K562 (cell line): ENCODE measurements around the gene CCDC97. TPM values are rescaled to one million over a fixed set of nuclear protein-coding genes. Genes with fewer than 3 reads are reported as not detected.

Experiments
- DIDO1 ChIP-seq: fragments of 450-650 bp; IDR thresholded peaks from 2 replicates; pipeline ENCODE4 v1.6.1; 2016; ENCODE audit warnings: low read depth, missing biosample characterization, missing genetic modification characterization
- FOXJ3 ChIP-seq: sonication (generic); formaldehyde crosslinking; IDR thresholded peaks from 2 replicates; pipeline ENCODE4 v1.4.0; 2020; ENCODE audit warnings: mild to moderate bottlenecking, missing genetic modification reagents
- MTA1 ChIP-seq: fragments of 450-650 bp; IDR thresholded peaks from 2 replicates; pipeline ENCODE4 v1.6.1; 2017; ENCODE audit warnings: borderline replicate concordance
- SIN3A ChIP-seq, 2 experiments: fragments of 150-350 bp in 1 of 2; IDR thresholded peaks; 2 replicates each; pipeline ENCODE4 v1.6.1; 2011 to 2016; ENCODE audit warnings: borderline replicate concordance in 2 of 2, low read depth in 2 of 2, low read length in 2 of 2, mild to moderate bottlenecking in 2 of 2, moderate library complexity in 2 of 2; ENCODE audit not compliant: control insufficient read depth in 1 of 2
- ZFP1 ChIP-seq: fragments of 450-650 bp; formaldehyde crosslinking; IDR thresholded peaks from 2 replicates; pipeline ENCODE4 v1.4.0; 2020; ENCODE audit warnings: mild to moderate bottlenecking, mixed read lengths
- ZNF146 ChIP-seq: IDR thresholded peaks from one replicate; pipeline ENCODE4 v1.6.1; 2018; ENCODE audit warnings: missing compliant biosample characterization; ENCODE audit not compliant: unreplicated experiment
- ZNF551 ChIP-seq: fragments of 250-450 bp; sonication (Bioruptor Pico); IDR thresholded peaks from 2 replicates; pipeline ENCODE4 v1.5.0; 2021; ENCODE audit warnings: mild to moderate bottlenecking, moderate library complexity
- ZNF583 ChIP-seq: fragments of 250-450 bp; sonication (Bioruptor Pico); IDR thresholded peaks from 2 replicates; pipeline ENCODE4 v1.4.0; 2020
- polyA plus RNA-seq, 8 experiments: library from polyadenylated mRNA; depleted of rRNA in 4 of 8; stranded (reverse) in 5 of 8; unstranded in 3 of 8; fragments of >200 nt; fragmentation: Nextera tagmentation in 2 of 8; fragmentation: Illumina TruSeq in 1 of 8; extraction: Ambion mirVana in 2 of 8; extraction: Trizol in 1 of 8; gene quantifications; 2 replicates each; pipeline versions ENCODE4 v1.2.1 to v1.2.3, GENCODE V29; 2011 to 2014; ENCODE audit warnings: inconsistent platforms in 1 of 8, missing spikeins in 1 of 8
- total RNA-seq, 7 experiments: library from RNA; depleted of rRNA in 6 of 7; stranded (reverse); fragments of >200 nt in 6 of 7; fragmentation: Illumina TruSeq in 2 of 7; extraction: Trizol in 2 of 7; gene quantifications; 2 replicates each; pipeline versions ENCODE4 v1.2.1 to v1.2.3, GENCODE V29; 2011 to 2021; ENCODE audit warnings: low replicate concordance in 1 of 7
- TF ChIP-seq, protein P1 (sequence below): sonication (generic); formaldehyde crosslinking; IDR thresholded peaks from 2 replicates; pipeline ENCODE4 v1.8.0; 2023; ENCODE audit warnings: mild to moderate bottlenecking, missing genetic modification reagents
- TF ChIP-seq, protein P2 (sequence below): sonication (generic); formaldehyde crosslinking; IDR thresholded peaks from 2 replicates; pipeline ENCODE4 v1.8.0; 2023; ENCODE audit warnings: mild to moderate bottlenecking, missing genetic modification reagents
- TF ChIP-seq, protein P3 (sequence below): fragments of 250-450 bp; sonication (Bioruptor Pico); IDR thresholded peaks from 2 replicates; pipeline ENCODE4 v1.4.0; 2020; ENCODE audit warnings: mild to moderate bottlenecking, moderate library complexity
- TF ChIP-seq, protein P4 (sequence below): fragments of 450-650 bp; IDR thresholded peaks from 2 replicates; pipeline ENCODE4 v1.6.1; 2016
- TF ChIP-seq, protein P5 (sequence below), 3 experiments: fragments of 200-800 bp in 1 of 3; fragments of 250-450 bp in 1 of 3; fragments of 450-650 bp in 1 of 3; sonication (Bioruptor Pico) in 1 of 3; sonication (Bioruptor generic) in 1 of 3; formaldehyde crosslinking in 1 of 3; IDR thresholded peaks; 2 replicates each; pipeline versions ENCODE4 v1.6.1 to v1.8.0; 2016 to 2022; ENCODE audit warnings: mild to moderate bottlenecking in 2 of 3, missing genetic modification characterization in 2 of 3, missing compliant biosample characterization in 1 of 3, moderate library complexity in 1 of 3

Gene CCDC97
- total and polyA plus RNA-seq, 9 of the 15 experiments (the other 6 are each of a cell fraction or from before 2014, with no cell fraction given): 0.60 to 16.5 (median 7.0) TPM

DNA sequence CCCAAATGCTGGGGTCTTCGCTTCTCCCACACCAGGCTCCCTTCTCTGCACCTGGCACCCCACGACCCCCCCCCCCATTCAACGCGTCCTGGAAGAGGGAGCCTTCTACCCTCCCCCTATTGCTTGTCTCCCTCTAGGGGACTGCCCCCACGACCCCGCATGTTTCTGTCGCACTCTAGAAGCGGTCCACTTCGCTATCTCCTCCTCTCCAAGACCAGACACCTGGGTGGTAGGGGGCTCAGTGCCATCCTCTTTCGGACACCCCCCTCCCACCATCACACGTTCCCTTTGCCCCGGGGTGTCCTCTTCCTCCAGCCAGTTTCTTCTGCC, 42.3 kb downstream of the CCDC97 start (continued):
- TF ChIP-seq, protein P1, sequence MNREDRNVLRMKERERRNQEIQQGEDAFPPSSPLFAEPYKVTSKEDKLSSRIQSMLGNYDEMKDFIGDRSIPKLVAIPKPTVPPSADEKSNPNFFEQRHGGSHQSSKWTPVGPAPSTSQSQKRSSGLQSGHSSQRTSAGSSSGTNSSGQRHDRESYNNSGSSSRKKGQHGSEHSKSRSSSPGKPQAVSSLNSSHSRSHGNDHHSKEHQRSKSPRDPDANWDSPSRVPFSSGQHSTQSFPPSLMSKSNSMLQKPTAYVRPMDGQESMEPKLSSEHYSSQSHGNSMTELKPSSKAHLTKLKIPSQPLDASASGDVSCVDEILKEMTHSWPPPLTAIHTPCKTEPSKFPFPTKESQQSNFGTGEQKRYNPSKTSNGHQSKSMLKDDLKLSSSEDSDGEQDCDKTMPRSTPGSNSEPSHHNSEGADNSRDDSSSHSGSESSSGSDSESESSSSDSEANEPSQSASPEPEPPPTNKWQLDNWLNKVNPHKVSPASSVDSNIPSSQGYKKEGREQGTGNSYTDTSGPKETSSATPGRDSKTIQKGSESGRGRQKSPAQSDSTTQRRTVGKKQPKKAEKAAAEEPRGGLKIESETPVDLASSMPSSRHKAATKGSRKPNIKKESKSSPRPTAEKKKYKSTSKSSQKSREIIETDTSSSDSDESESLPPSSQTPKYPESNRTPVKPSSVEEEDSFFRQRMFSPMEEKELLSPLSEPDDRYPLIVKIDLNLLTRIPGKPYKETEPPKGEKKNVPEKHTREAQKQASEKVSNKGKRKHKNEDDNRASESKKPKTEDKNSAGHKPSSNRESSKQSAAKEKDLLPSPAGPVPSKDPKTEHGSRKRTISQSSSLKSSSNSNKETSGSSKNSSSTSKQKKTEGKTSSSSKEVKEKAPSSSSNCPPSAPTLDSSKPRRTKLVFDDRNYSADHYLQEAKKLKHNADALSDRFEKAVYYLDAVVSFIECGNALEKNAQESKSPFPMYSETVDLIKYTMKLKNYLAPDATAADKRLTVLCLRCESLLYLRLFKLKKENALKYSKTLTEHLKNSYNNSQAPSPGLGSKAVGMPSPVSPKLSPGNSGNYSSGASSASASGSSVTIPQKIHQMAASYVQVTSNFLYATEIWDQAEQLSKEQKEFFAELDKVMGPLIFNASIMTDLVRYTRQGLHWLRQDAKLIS (CRISPR knock-in tag): 0 out of 2 replicates have a peak, but pooled peaks have one; percentile 8
- TF ChIP-seq, protein P2, sequence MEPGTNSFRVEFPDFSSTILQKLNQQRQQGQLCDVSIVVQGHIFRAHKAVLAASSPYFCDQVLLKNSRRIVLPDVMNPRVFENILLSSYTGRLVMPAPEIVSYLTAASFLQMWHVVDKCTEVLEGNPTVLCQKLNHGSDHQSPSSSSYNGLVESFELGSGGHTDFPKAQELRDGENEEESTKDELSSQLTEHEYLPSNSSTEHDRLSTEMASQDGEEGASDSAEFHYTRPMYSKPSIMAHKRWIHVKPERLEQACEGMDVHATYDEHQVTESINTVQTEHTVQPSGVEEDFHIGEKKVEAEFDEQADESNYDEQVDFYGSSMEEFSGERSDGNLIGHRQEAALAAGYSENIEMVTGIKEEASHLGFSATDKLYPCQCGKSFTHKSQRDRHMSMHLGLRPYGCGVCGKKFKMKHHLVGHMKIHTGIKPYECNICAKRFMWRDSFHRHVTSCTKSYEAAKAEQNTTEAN (CRISPR knock-in tag): no peak
- TF ChIP-seq DIDO1 (tag) (0 out of 2 replicates have a peak, but pooled peaks have one; percentile 28), MTA1 (no peak; the same call in 1 of the 2 replicates), ZFP1 (CRISPR knock-in tag) (no peak), ZNF583 (no peak), FOXJ3 (no peak), ZNF146 (no peak), ZNF551 (CRISPR knock-in tag) (no peak), SIN3A (IDR thresholded peaks at IDR 0.05; ENCODE audit: borderline replicate concordance in 2 of 2, control insufficient read depth in 1 of 2, low read depth in 2 of 2, low read length in 2 of 2) (peak in 1 of 2 experiments; percentile 24; a peak in 1 of 4 replicates)
- TF ChIP-seq, protein P3, sequence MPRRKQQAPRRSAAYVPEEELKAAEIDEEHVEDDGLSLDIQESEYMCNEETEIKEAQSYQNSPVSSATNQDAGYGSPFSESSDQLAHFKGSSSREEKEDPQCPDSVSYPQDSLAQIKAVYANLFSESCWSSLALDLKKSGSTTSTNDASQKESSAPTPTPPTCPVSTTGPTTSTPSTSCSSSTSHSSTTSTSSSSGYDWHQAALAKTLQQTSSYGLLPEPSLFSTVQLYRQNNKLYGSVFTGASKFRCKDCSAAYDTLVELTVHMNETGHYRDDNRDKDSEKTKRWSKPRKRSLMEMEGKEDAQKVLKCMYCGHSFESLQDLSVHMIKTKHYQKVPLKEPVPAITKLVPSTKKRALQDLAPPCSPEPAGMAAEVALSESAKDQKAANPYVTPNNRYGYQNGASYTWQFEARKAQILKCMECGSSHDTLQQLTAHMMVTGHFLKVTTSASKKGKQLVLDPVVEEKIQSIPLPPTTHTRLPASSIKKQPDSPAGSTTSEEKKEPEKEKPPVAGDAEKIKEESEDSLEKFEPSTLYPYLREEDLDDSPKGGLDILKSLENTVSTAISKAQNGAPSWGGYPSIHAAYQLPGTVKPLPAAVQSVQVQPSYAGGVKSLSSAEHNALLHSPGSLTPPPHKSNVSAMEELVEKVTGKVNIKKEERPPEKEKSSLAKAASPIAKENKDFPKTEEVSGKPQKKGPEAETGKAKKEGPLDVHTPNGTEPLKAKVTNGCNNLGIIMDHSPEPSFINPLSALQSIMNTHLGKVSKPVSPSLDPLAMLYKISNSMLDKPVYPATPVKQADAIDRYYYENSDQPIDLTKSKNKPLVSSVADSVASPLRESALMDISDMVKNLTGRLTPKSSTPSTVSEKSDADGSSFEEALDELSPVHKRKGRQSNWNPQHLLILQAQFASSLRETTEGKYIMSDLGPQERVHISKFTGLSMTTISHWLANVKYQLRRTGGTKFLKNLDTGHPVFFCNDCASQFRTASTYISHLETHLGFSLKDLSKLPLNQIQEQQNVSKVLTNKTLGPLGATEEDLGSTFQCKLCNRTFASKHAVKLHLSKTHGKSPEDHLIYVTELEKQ (CRISPR knock-in tag): no peak
- TF ChIP-seq, protein P4, sequence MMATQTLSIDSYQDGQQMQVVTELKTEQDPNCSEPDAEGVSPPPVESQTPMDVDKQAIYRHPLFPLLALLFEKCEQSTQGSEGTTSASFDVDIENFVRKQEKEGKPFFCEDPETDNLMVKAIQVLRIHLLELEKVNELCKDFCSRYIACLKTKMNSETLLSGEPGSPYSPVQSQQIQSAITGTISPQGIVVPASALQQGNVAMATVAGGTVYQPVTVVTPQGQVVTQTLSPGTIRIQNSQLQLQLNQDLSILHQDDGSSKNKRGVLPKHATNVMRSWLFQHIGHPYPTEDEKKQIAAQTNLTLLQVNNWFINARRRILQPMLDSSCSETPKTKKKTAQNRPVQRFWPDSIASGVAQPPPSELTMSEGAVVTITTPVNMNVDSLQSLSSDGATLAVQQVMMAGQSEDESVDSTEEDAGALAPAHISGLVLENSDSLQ: peak; percentile 54; the same call in 1 of the 2 replicates
- TF ChIP-seq, protein P5, sequence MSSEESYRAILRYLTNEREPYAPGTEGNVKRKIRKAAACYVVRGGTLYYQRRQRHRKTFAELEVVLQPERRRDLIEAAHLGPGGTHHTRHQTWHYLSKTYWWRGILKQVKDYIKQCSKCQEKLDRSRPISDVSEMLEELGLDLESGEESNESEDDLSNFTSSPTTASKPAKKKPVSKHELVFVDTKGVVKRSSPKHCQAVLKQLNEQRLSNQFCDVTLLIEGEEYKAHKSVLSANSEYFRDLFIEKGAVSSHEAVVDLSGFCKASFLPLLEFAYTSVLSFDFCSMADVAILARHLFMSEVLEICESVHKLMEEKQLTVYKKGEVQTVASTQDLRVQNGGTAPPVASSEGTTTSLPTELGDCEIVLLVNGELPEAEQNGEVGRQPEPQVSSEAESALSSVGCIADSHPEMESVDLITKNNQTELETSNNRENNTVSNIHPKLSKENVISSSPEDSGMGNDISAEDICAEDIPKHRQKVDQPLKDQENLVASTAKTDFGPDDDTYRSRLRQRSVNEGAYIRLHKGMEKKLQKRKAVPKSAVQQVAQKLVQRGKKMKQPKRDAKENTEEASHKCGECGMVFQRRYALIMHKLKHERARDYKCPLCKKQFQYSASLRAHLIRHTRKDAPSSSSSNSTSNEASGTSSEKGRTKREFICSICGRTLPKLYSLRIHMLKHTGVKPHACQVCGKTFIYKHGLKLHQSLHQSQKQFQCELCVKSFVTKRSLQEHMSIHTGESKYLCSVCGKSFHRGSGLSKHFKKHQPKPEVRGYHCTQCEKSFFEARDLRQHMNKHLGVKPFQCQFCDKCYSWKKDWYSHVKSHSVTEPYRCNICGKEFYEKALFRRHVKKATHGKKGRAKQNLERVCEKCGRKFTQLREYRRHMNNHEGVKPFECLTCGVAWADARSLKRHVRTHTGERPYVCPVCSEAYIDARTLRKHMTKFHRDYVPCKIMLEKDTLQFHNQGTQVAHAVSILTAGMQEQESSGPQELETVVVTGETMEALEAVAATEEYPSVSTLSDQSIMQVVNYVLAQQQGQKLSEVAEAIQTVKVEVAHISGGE (CRISPR knock-in tag; IDR thresholded peaks at IDR 0.05): 0 out of 6 replicates have a peak, but pooled peaks of 1 of the 3 experiments have one; percentile 47
